Measurements from ENCODE around the gene MAD1L1.

- TF ChIP-seq TAF1 (conservative IDR thresholded peaks at IDR 0.05) (no peak), CTCF (IDR thresholded peaks at IDR 0.05; ENCODE audit: low read depth, low read length, missing input control) (no peak), JUND (IDR thresholded peaks at IDR 0.05) (no peak), HNF4G (IDR thresholded peaks at IDR 0.05) (no peak), REST (IDR thresholded peaks at IDR 0.05) (no peak)
Observed at GRCh38 chr7:2181077-2181854, 51.5 kb downstream of the MAD1L1 start.
